Left ventricle myocardium inferior (tissue), 1 donor: Measurements from ENCODE around the gene CFHR1. TPM values are rescaled to one million over a fixed set of nuclear protein-coding genes. Genes with fewer than 3 reads are reported as not detected.

Experiments used
- DNase-seq: peaks from one replicate; pipeline ENCODE4 v3.0.0-alpha.2; 2020
- H3K27ac ChIP-seq: fragments of 200-600 bp; replicated peaks from 2 replicates; pipeline ENCODE4 v1.8.0; 2021
- H3K27me3 ChIP-seq: fragments of 200-600 bp; 2 replicates; pipeline ENCODE4 v1.8.0; 2021; ENCODE audit warnings: low read depth
- H3K36me3 ChIP-seq: fragments of 200-600 bp; 2 replicates; pipeline ENCODE4 v1.8.0; 2021
- H3K4me1 ChIP-seq: fragments of 200-600 bp; 2 replicates; pipeline ENCODE4 v1.8.0; 2021
- H3K4me3 ChIP-seq: fragments of 200-600 bp; 2 replicates; pipeline ENCODE4 v1.8.0; 2021; ENCODE audit warnings: mild to moderate bottlenecking, moderate library complexity
- H3K9me3 ChIP-seq: fragments of 200-600 bp; replicated peaks from 2 replicates; pipeline ENCODE4 v1.8.0; 2021
- intact Hi-C: fragments of 100-400 bp; cut with micrococcal nuclease; formaldehyde crosslinking; loops from one replicate; pipeline ENCODE4 v1.11.0; 2022
- total RNA-seq: library from RNA; stranded (reverse); fragmentation: NEBNext Ultra II Directional; extraction: Animal tissue kit (Norgen Biotek cat#: 25700); gene quantifications from one replicate; pipeline ENCODE4 v1.2.1, GENCODE V29; 2021
- TF ChIP-seq, protein P1 (sequence below): fragments of 200-600 bp; IDR thresholded peaks from 2 replicates; pipeline ENCODE4 v1.8.0; 2021; ENCODE audit warnings: antibody characterized with exemption, mild to moderate bottlenecking, borderline replicate concordance
- donor health status: DM: no; HTN: yes; CAD: no; lungs with severe emphysema.

CFHR1 gene
- total RNA-seq, 1 donor from 2014 or later, result not detected

DNA sequence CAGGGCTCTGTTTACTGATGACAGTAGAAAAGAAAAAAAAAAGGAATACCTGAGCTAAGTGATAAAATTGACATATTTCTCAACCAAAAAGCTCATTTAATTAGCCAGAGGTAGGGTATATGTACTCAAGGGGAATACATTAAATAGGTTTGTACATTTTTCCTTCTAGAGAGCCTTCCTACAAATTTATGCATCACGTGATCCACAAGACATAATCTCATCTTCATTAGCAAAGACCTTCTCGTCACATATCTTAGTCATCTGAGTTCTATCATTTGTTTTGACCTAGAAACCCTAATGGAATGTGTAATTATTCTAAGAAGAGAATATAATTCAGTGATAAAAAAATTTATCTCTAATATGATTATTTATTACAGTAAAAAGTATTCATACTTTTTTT lies 37.7 kb downstream of the CFHR1 start:
- Histone ChIP-seq H3K4me1 (no peaks in the 10 kb centered on the region), H3K36me3 (no peaks in the 10 kb centered on the region), H3K9me3 (no peaks in the 10 kb centered on the region), H3K27ac (no peak overlapping the region), H3K27me3 (no peaks in the 10 kb centered on the region), H3K4me3 (no peak overlapping the region)
- no peak for DNase-seq
- intact Hi-C loops, result no loop called here
- TF ChIP-seq, protein P1, sequence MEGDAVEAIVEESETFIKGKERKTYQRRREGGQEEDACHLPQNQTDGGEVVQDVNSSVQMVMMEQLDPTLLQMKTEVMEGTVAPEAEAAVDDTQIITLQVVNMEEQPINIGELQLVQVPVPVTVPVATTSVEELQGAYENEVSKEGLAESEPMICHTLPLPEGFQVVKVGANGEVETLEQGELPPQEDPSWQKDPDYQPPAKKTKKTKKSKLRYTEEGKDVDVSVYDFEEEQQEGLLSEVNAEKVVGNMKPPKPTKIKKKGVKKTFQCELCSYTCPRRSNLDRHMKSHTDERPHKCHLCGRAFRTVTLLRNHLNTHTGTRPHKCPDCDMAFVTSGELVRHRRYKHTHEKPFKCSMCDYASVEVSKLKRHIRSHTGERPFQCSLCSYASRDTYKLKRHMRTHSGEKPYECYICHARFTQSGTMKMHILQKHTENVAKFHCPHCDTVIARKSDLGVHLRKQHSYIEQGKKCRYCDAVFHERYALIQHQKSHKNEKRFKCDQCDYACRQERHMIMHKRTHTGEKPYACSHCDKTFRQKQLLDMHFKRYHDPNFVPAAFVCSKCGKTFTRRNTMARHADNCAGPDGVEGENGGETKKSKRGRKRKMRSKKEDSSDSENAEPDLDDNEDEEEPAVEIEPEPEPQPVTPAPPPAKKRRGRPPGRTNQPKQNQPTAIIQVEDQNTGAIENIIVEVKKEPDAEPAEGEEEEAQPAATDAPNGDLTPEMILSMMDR, result no peak

DNA sequence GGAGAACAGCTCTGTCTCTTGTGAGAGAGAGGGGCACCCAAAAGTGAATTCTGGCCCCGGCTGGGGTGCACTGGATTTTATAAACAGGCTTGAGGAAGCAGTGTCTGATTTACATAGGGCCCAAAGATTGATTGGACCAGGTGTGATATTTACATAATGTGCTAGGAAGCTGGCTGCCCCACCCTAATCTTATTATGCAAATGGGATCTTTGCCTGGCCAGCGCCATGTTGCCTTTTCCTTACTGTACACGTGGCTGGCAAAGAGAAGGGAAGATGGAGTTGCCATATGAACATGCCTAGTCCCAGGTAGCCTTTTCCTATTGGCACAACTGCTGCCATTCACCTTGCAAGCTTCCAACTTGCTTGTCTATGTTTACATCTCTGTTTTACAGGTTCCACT lies 39.3 kb downstream of the CFHR1 start:
- H3K4me1 ChIP-seq, result no peaks in the 10 kb centered on the region

DNA sequence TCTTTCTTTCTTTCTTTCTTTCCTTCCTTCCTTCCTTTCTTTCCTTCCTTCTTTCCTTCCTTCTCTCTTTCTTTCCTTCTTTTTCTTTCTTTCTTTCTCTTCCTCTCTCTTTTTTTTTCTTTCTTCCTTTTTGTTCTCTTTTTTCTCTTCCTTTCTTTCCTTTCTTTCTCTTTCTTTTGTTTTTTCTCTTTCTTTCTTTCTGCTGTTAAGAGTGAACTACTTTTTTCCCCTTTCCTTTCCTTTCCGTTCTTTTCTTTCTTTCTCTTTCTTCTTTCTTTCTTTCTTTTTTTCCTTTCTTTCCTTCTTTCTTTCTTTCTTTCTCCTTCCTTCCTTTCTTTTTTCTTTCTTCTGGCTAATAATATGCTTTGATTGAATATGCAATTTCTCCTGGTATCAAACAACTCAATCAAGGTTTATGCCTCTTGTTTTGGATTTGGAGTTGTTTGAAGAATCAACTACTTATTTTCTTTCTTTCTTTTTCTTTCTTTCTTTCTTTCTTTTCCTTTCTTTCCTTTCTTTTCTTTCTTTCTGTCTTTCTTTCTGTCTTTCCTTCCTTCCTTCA lies 40.9 kb downstream of the CFHR1 start:
- H3K27ac ChIP-seq, result no peak overlapping the region

More for the DNA sequence above, 39.3 kb downstream of the CFHR1 start:
- DNase-seq, result no peak
- intact Hi-C loops, result no loop called here
- no peak overlapping the region for H3K27ac ChIP-seq
- no peaks in the 10 kb centered on the region for H3K27me3 ChIP-seq
- no peak overlapping the region for H3K4me3 ChIP-seq
- TF ChIP-seq, protein P1, result no peak
- peaks cover 9% of the 10 kb centered on the region for H3K9me3 ChIP-seq
- no peaks in the 10 kb centered on the region for H3K36me3 ChIP-seq

DNA sequence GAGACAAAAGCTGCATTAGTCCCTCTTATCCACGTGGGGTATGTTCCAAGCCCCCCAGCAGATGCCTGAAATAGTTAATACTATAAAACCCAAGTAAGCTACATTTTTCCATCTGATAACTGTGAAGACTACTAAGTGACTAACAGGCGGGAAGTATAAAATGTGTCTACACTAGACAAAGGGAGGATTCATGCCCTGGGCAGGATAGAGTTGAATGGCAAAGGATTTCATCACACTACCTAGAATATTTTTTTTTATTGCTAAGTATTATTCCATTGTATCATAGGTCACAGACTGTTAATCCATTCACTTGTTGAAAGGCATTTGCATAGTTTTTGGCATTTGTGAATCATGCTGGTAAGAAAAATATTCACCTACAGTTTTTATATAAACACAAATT lies 41.9 kb downstream of the CFHR1 start:
- H3K36me3 ChIP-seq, result no peaks in the 10 kb centered on the region
- no peak for DNase-seq
- H3K27ac ChIP-seq, result no peak overlapping the region
- peaks cover 12% of the 10 kb centered on the region for H3K9me3 ChIP-seq
- no peaks in the 10 kb centered on the region for H3K4me1 ChIP-seq
- TF ChIP-seq, protein P1, result no peak
- no peaks in the 10 kb centered on the region for H3K27me3 ChIP-seq
- no peak overlapping the region for H3K4me3 ChIP-seq
- intact Hi-C loops, result no loop called here

More for the DNA sequence above, 40.9 kb downstream of the CFHR1 start:
- H3K4me3 ChIP-seq, result no peak overlapping the region
- no peak for DNase-seq
- H3K9me3 ChIP-seq, result peaks cover 11% of the 10 kb centered on the region
- TF ChIP-seq, protein P1, result no peak
- no peaks in the 10 kb centered on the region for H3K4me1 ChIP-seq
- H3K36me3 ChIP-seq, result no peaks in the 10 kb centered on the region
- no peaks in the 10 kb centered on the region for H3K27me3 ChIP-seq
- intact Hi-C loops, result no loop called here

DNA sequence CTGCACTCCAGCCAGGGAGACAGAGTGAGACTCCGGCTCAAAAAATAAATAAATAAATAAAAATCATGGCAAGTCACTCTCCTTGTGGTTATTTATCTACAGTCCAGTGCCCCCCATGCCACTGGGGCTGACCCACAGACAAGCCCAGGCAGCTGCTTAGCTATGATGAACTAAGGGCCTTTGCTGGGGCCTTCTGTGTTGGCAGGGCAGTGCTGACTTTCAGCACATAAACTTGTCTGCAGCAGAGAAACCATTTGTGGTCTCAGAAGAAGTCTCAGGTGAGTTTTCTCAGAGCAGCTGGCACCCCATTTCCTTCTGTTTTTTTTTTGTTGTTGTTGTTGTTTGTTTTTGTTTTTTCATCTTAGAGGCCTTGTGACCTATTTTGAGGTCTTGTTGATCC lies 47.4 kb downstream of the CFHR1 start:
- Histone ChIP-seq H3K27ac (no peak overlapping the region), H3K4me3 (no peak overlapping the region), H3K9me3 (peaks cover 21% of the 10 kb centered on the region), H3K4me1 (no peaks in the 10 kb centered on the region), H3K36me3 (no peaks in the 10 kb centered on the region), H3K27me3 (no peaks in the 10 kb centered on the region)
- TF ChIP-seq, protein P1, result no peak
- DNase-seq, result no peak
- intact Hi-C loops, result no loop called here
